B cell (primary cell): ENCODE results near the gene EFCC1. TPM values are rescaled to one million over a fixed set of nuclear protein-coding genes. Genes with fewer than 3 reads are reported as not detected.
A peak's percentile ranks its signal among the peaks of the same experiment; 100 is the strongest.

Experiments used
- ATAC-seq: fragments of 200-7000 bp; cut with Tn5 transposase; one replicate; pipeline ENCODE4 v1.10.0; 2021; ENCODE audit warnings: low read depth, mild to moderate bottlenecking, moderate number of reproducible peaks, moderate library complexity
- CTCF ChIA-PET: fragments of 350-600 bp; sonication (Branson Sonifier 250); formaldehyde crosslinking; loops from one replicate; lab custom pipeline; 2021; ENCODE audit warnings: antibody characterized with exemption, inconsistent platforms; lab: Charles Lee
- POLR2A ChIA-PET: fragments of 350-600 bp; sonication (Branson Sonifier 250); formaldehyde crosslinking; loops from one replicate; lab custom pipeline; 2021; ENCODE audit warnings: antibody characterized with exemption; lab: Charles Lee
- DNase-seq: peaks from one replicate; pipeline ENCODE4 v3.0.0; 2013
- H2AFZ ChIP-seq: 2 replicates; pipeline ENCODE4 v1.6.1; 2012; ENCODE audit warnings: mild to moderate bottlenecking, low read depth, low read length; ENCODE audit not compliant: insufficient read depth, poor library complexity, severe bottlenecking
- H3K27ac ChIP-seq, 2 donors: 1 replicate in 1 of 2; 2 replicates in 1 of 2; pipeline ENCODE4 v1.5.1; 2012 to 2013; ENCODE audit warnings: low read length in 2 of 2, mild to moderate bottlenecking in 2 of 2, moderate library complexity in 1 of 2
- H3K27me3 ChIP-seq, 4 experiments: fragments of 200-600 bp in 1 of 4; sonication (generic) in 1 of 4; replicated peaks in 1 of 4; 1 replicate in 2 of 4; 2 replicates in 2 of 4; pipeline versions ENCODE4 v1.6.1 to v1.7.0; 2013 to 2016; ENCODE audit warnings: low read length in 3 of 4, mild to moderate bottlenecking in 2 of 4, mixed read lengths in 1 of 4, moderate library complexity in 1 of 4; ENCODE audit not compliant: insufficient read depth in 4 of 4, control insufficient read depth in 3 of 4; ENCODE audit errors: control extremely low read depth in 1 of 4
- H3K36me3 ChIP-seq, 2 experiments: replicated peaks in 1 of 2; 1 replicate in 1 of 2; 2 replicates in 1 of 2; pipeline versions ENCODE4 v1.6.1 to v1.7.1; 2013; ENCODE audit warnings: low read length in 1 of 2; ENCODE audit not compliant: insufficient read depth in 2 of 2, control insufficient read depth in 1 of 2; ENCODE audit errors: control extremely low read depth in 1 of 2, extremely low read depth in 1 of 2
- H3K4me1 ChIP-seq, 2 donors: fragments of 200-600 bp in 1 of 2; sonication (generic) in 1 of 2; 1 replicate in 1 of 2; 2 replicates in 1 of 2; pipeline versions ENCODE4 v1.5.1 to v1.6.1; 2013 to 2017; ENCODE audit warnings: low read length in 2 of 2; ENCODE audit not compliant: control insufficient read depth in 2 of 2, insufficient read depth in 2 of 2
- H3K4me2 ChIP-seq: replicated peaks from 2 replicates; pipeline ENCODE3; 2012; ENCODE audit warnings: mild to moderate bottlenecking, low read depth, low read length; ENCODE audit not compliant: poor library complexity, severe bottlenecking
- H3K4me3 ChIP-seq, 5 experiments: fragments of 200-600 bp in 1 of 5; sonication (generic) in 1 of 5; 1 replicate in 3 of 5; 2 replicates in 2 of 5; pipeline versions ENCODE4 v1.5.1 to v1.7.0; 2011 to 2016; ENCODE audit warnings: low read length in 4 of 5, mild to moderate bottlenecking in 4 of 5, low read depth in 2 of 5, control low read depth in 1 of 5, moderate library complexity in 1 of 5; ENCODE audit not compliant: insufficient read depth in 1 of 5; ENCODE audit errors: control extremely low read depth in 1 of 5, extremely low read depth in 1 of 5
- H3K79me2 ChIP-seq: fragments of 200-600 bp; sonication (generic); one replicate; pipeline ENCODE4 v1.6.0; 2016; ENCODE audit warnings: low read length; ENCODE audit not compliant: control insufficient read depth, insufficient read depth
- H3K9ac ChIP-seq: fragments of 200-600 bp; sonication (generic); 2 replicates; pipeline ENCODE4 v1.6.1; 2017; ENCODE audit warnings: mild to moderate bottlenecking, low read length, moderate library complexity
- H3K9me3 ChIP-seq, 3 donors: one replicate each; pipeline versions ENCODE4 v1.6.1 to v1.7.1; 2013; ENCODE audit warnings: low read length in 2 of 3; ENCODE audit not compliant: control insufficient read depth in 2 of 3, insufficient read depth in 1 of 3; ENCODE audit errors: control extremely low read depth in 1 of 3
- H4K20me1 ChIP-seq: 2 replicates; pipeline ENCODE4 v1.6.0; 2012; ENCODE audit warnings: mild to moderate bottlenecking, low read length; ENCODE audit not compliant: insufficient read depth, control insufficient read depth, poor library complexity, severe bottlenecking
- H3K27ac Mint-ChIP-seq: one replicate; pipeline ENCODE4 v1.8.0; 2021; ENCODE audit warnings: mixed read lengths
- H3K27me3 Mint-ChIP-seq: one replicate; pipeline ENCODE4 v1.8.0; 2021; ENCODE audit warnings: mixed read lengths
- H3K4me1 Mint-ChIP-seq: one replicate; pipeline ENCODE4 v1.8.0; 2021; ENCODE audit warnings: mixed read lengths
- H3K4me3 Mint-ChIP-seq: one replicate; pipeline ENCODE4 v1.8.0; 2021; ENCODE audit warnings: mixed read lengths
- H3K9me3 Mint-ChIP-seq: one replicate; pipeline ENCODE4 v1.8.0; 2022; ENCODE audit warnings: mixed read lengths; ENCODE audit not compliant: insufficient read depth
- CTCF ChIP-seq: fragments of 200-600 bp; IDR thresholded peaks from one replicate; pipeline ENCODE4 v1.8.0; 2022; ENCODE audit warnings: antibody characterized with exemption, mild to moderate bottlenecking
- EZH2 ChIP-seq: IDR thresholded peaks from 2 replicates; pipeline ENCODE4 v1.6.1; 2012; ENCODE audit warnings: borderline replicate concordance, low read depth, mild to moderate bottlenecking, moderate library complexity, low read length; ENCODE audit not compliant: insufficient read depth, poor library complexity, severe bottlenecking
- WGBS: methylation state at CpG from one replicate; pipeline ENCODE4 v1.1.5; 2013; ENCODE audit warnings: missing lambda C conversion rate; ENCODE audit not compliant: insufficient coverage; 5-methylcytosine and 5-hydroxymethylcytosine counted together
- intact Hi-C: fragments of 100-400 bp; cut with micrococcal nuclease; formaldehyde crosslinking; loops from one replicate; pipeline ENCODE4 v1.10.0; 2022
- polyA plus RNA-seq: library from polyadenylated mRNA; depleted of rRNA; stranded (reverse); fragments of >200 nt; gene quantifications from 2 replicates; pipeline ENCODE4 v1.2.3, GENCODE V29; 2012
- total RNA-seq, 2 donors: library from RNA; stranded (reverse); fragments of 120-200 nt in 1 of 2; gene quantifications; 1 replicate in 1 of 2; 2 replicates in 1 of 2; pipeline versions ENCODE4 v1.2.3 to v1.2.4, GENCODE V29; 2013 to 2022

EFCC1 gene
- total and polyA plus RNA-seq, 2 donors (not counting 1 experiment from before 2014, with no cell fraction given): 0.06 TPM; not detected in 1

DNA sequence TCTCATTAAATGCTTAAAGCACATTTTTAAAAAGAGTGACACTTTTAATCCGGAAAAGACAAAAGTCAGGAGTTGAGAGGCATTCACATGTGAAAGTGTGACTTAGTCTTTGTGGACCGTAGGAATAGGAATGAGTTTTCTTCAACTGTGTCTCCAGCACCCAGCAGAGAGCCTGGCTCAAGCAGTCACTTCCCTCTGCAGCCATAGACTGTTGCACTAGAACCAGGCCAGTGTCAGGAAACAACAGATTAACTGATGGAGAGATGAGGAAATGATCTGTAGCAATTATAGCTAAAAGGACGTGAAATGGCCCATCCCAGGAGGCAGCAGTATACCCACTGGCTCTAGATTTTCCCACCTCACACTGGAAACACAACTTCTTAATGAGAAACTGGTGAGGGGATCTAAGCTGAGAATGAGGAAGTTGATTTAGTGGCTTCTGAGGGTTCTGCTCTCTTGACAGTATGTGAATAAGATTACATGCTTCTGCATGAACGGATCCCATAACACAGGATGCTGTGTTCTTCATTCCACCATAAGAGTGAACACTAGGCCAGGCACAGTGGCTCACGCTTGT, 27.0 kb upstream of the EFCC1 start:
- peaks cover 13% of the 10 kb centered on the region for H3K4me1 Mint-ChIP-seq
- TF ChIP-seq CTCF (no peak), EZH2 (no peak)
- H3K4me3 Mint-ChIP-seq: peak overlapping the region; percentile 4
- 0% methylated on average over 1 of the region's 5 CpGs for WGBS
- Histone ChIP-seq H3K79me2 (no peaks in the 10 kb centered on the region), H3K27ac (no peak overlapping the region), H3K9me3 (no peaks in the 10 kb centered on the region), H3K27me3 (peaks cover 0 to 9% (median 4%) of the 10 kb centered on the region in 4 experiments), H3K36me3 (no peaks in the 10 kb centered on the region), H2AFZ (peak overlapping the region; percentile 30), H3K4me3 (no peak overlapping the region), H4K20me1 (no peaks in the 10 kb centered on the region), H3K4me2 (peak overlapping the region; percentile 42), H3K9ac (no peak overlapping the region), H3K4me1 (peaks cover 14 to 15% of the 10 kb centered on the region in 2 donors)
- POLR2A ChIA-PET: interaction anchor here (0.6 to 0.7 kb wide), 2 partner anchors 25 to 42 kb away, joined by 3 read pairs; no protein-coding TSS in a partner anchor
- DNase-seq (peak; percentile 76), ATAC-seq (peak; percentile 77)
- H3K27me3 Mint-ChIP-seq: peaks cover 20% of the 10 kb centered on the region
- CTCF ChIA-PET: interaction anchor here (0.7 to 1.4 kb wide), 6 partner anchors 41 to 271 kb away, joined by 3 to 5 read pairs (median 3); no protein-coding TSS in a partner anchor
- no peaks in the 10 kb centered on the region for H3K9me3 Mint-ChIP-seq
- peak overlapping the region; percentile 28 for H3K27ac Mint-ChIP-seq
- intact Hi-C loops: loop anchor here (2.0 to 10.0 kb wide), 2 partner anchors 21 to 171 kb away; partner anchors contain the start of gene CFAP92

DNA sequence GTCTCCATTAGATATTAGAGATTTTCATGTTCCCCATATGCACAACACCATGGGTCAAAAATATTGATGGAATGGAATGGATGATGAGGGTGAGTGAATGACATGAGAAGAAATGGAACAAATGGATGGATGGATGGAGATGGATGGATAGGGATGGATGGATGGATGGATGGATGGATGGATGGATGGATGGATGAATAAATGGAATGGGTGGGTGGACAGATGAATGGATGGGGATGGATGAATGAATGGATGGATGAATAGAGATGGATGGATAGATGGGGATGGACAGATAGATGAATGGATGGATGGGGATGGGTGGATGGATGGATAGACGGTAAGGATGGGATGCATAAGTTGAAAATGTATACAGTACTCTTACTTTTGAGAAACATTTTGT, 25.8 kb upstream of the EFCC1 start:
- Mint-ChIP-seq H3K4me3 (no peak overlapping the region), H3K27me3 (peaks cover 20% of the 10 kb centered on the region), H3K4me1 (peaks cover 13% of the 10 kb centered on the region), H3K9me3 (no peaks in the 10 kb centered on the region), H3K27ac (no peak overlapping the region)
- H3K36me3 ChIP-seq: no peaks in the 10 kb centered on the region
- peaks cover 12 to 14% of the 10 kb centered on the region in 2 donors for H3K4me1 ChIP-seq
- H3K4me2 ChIP-seq: no peak overlapping the region
- 100% methylated on average over 1 of the region's 1 CpG for WGBS
- intact Hi-C loops: loop anchor here (2.0 to 10.0 kb wide), 2 partner anchors 20 to 170 kb away; partner anchors contain the start of gene CFAP92
- ChIA-PET CTCF (interaction anchor here (0.7 kb wide), 1 partner anchor 30 kb away, joined by 3 read pairs; no protein-coding TSS in a partner anchor), POLR2A (no interaction called here)
- H3K9ac ChIP-seq: no peak overlapping the region
- no peaks in the 10 kb centered on the region for H3K9me3 ChIP-seq
- H2AFZ ChIP-seq: no peak overlapping the region
- TF ChIP-seq EZH2: no peak
- no peak for TF ChIP-seq CTCF
- no peak overlapping the region for H3K27ac ChIP-seq
- H3K79me2 ChIP-seq: no peaks in the 10 kb centered on the region
- no peak overlapping the region for H3K4me3 ChIP-seq
- H3K27me3 ChIP-seq: peaks cover 0 to 9% (median 4%) of the 10 kb centered on the region in 4 experiments
- no peaks in the 10 kb centered on the region for H4K20me1 ChIP-seq
- ATAC-seq (no peak), DNase-seq (no peak)
